ENCODE results near the gene RFTN2. TPM values are rescaled to one million over a fixed set of nuclear protein-coding genes. Genes with fewer than 3 reads are reported as not detected.
A peak's percentile ranks its signal among the peaks of the same experiment; 100 is the strongest.

The RFTN2 gene
- total and polyA plus RNA-seq, 2 donors (not counting 3 experiments of a cell fraction or from before 2014, with no cell fraction given) = 5.0 to 8.0 TPM

- POLR2A ChIA-PET = no interaction called here
- DNase-seq (ENCODE audit: low read depth, low spot score) = no peak
- no peak overlapping the region for H3K9ac ChIP-seq (replicated peaks; ENCODE audit: extremely low read depth, insufficient read depth, low read length)
Observed at GRCh38 chr2:197706839-197707207, 31.4 kb upstream of the RFTN2 start.

More at GRCh38 chr2:197706839-197707207, 31.4 kb upstream of the RFTN2 start:
- Histone ChIP-seq H3K27me3 (ENCODE audit: control insufficient read depth in 2 of 2, insufficient read depth in 2 of 2, low read length in 2 of 2) (peaks cover 0 to 2% of the 10 kb centered on the region in 2 experiments), H3K79me2 (ENCODE audit: control insufficient read depth, insufficient read depth, low read length) (peaks cover 44% of the 10 kb centered on the region), H3K27ac (ENCODE audit: insufficient read depth, low read depth, low read length) (no peak overlapping the region), H2AFZ (ENCODE audit: low read depth, low read length) (no peak overlapping the region), H4K20me1 (replicated peaks; ENCODE audit: control insufficient read depth, extremely low read depth, insufficient read depth, low read length) (no peaks in the 10 kb centered on the region), H3K4me2 (ENCODE audit: insufficient read depth, low read length) (peak overlapping the region; percentile 63), H3K4me1 (ENCODE audit: control insufficient read depth, extremely low read depth, insufficient read depth, low read length) (peaks cover 22% of the 10 kb centered on the region), H3K9me3 (replicated peaks; ENCODE audit: control insufficient read depth, insufficient read depth, low read length) (no peaks in the 10 kb centered on the region), H3K4me3 (replicated peaks in 1 of 3; ENCODE audit: insufficient read depth in 1 of 3, low read depth in 1 of 3, low read length in 3 of 3) (peak overlapping the region in 2 of 3 experiments; percentile 35 to 47), H3K36me3 (ENCODE audit: control insufficient read depth in 2 of 2, extremely low read depth in 1 of 2, insufficient read depth in 2 of 2, low read length in 2 of 2) (no peaks in the 10 kb centered on the region), H3K9me1 (replicated peaks; ENCODE audit: control insufficient read depth, extremely low read depth, insufficient read depth, low read length) (no peaks in the 10 kb centered on the region)
- CTCF ChIA-PET = interaction anchor here (0.6 to 2.7 kb wide), 9 partner anchors 9 to 590 kb away, joined by 3 to 18 read pairs (median 3); partner anchors contain the start of genes MOB4 and RFTN2
- TF ChIP-seq EZH2 (IDR thresholded peaks at IDR 0.05; ENCODE audit: borderline replicate concordance, low read depth, low read length, severe bottlenecking) (no peak), JUN (IDR thresholded peaks at IDR 0.05; ENCODE audit: borderline replicate concordance, insufficient read depth, insufficient read length, low read depth) (no peak), MYC (IDR thresholded peaks at IDR 0.05; ENCODE audit: low read depth, low read length) (no peak), POLR2AphosphoS5 (IDR thresholded peaks at IDR 0.05; ENCODE audit: insufficient read depth, low read depth, low read length) (no peak), CTCF (IDR thresholded peaks at IDR 0.05; ENCODE audit: extremely low read depth in 1 of 2, insufficient read depth in 1 of 2, low read depth in 1 of 2, low read length in 2 of 2) (no peak), MAX (IDR thresholded peaks at IDR 0.05; ENCODE audit: insufficient read depth, insufficient read length) (no peak), FOS (IDR thresholded peaks at IDR 0.05; ENCODE audit: borderline replicate concordance, insufficient read depth, low read length) (no peak), POLR2A (IDR thresholded peaks at IDR 0.05; ENCODE audit: low read depth, low read length) (no peak), GATA2 (IDR thresholded peaks at IDR 0.05; ENCODE audit: insufficient read depth, insufficient read length, low read depth, low read length) (no peak)
- intact Hi-C loops (cut with micrococcal nuclease) (loop anchor here (1.0 to 5.0 kb wide), 4 partner anchors 32 to 589 kb away; partner anchors contain the start of gene RFTN2), dilution Hi-C loops (cut with MboI; ENCODE audit: extremely low pct_ligation_motif_present, low sequenced_read_pairs) (no loop called here)
- no peak for FAIRE-seq
- BruUV-seq (replicated peaks) = no TSS peak

Measured in endothelial cell of umbilical vein (primary cell).